Smooth muscle cell (in vitro differentiated cells): ENCODE results near the gene ABL2. TPM values are rescaled to one million over a fixed set of nuclear protein-coding genes. Genes with fewer than 3 reads are reported as not detected.

ENCODE experiments used
- DNase-seq: peaks from one replicate; lab custom pipeline; 2025; ENCODE audit not compliant: unreplicated experiment; lab: John Stamatoyannopoulos, UW
- H2AFZ ChIP-seq: fragments of 200-600 bp; sonication (generic); 2 replicates; pipeline ENCODE4 v1.6.0; 2016; ENCODE audit warnings: antibody characterized with exemption, low read depth, mild to moderate bottlenecking
- H3F3A ChIP-seq: fragments of 200-600 bp; sonication (generic); 2 replicates; pipeline ENCODE4 v1.6.0; 2017; ENCODE audit warnings: antibody characterized with exemption, low read depth
- H3K27ac ChIP-seq: fragments of 200-600 bp; sonication (generic); 2 replicates; pipeline ENCODE4 v1.5.1; 2016; ENCODE audit warnings: low read depth, mild to moderate bottlenecking
- H3K27me3 ChIP-seq: fragments of 200-600 bp; sonication (generic); 2 replicates; pipeline ENCODE4 v1.6.1; 2016; ENCODE audit warnings: low read depth, mild to moderate bottlenecking
- H3K36me3 ChIP-seq: fragments of 200-600 bp; sonication (generic); 2 replicates; pipeline ENCODE4 v1.5.1; 2016; ENCODE audit warnings: low read depth
- H3K4me1 ChIP-seq: fragments of 200-600 bp; sonication (generic); 2 replicates; pipeline ENCODE4 v1.5.1; 2016; ENCODE audit warnings: low read depth
- H3K4me2 ChIP-seq: fragments of 200-600 bp; sonication (generic); 2 replicates; pipeline ENCODE4 v1.6.0; 2016; ENCODE audit warnings: mild to moderate bottlenecking
- H3K4me3 ChIP-seq: fragments of 200-600 bp; sonication (generic); 2 replicates; pipeline ENCODE4 v1.5.1; 2016; ENCODE audit warnings: mild to moderate bottlenecking
- H3K79me2 ChIP-seq: fragments of 200-600 bp; sonication (generic); 2 replicates; pipeline ENCODE4 v1.6.0; 2016; ENCODE audit warnings: low read depth, mild to moderate bottlenecking
- H3K9ac ChIP-seq: fragments of 200-600 bp; sonication (generic); 2 replicates; pipeline ENCODE4 v1.6.0; 2016; ENCODE audit warnings: low read depth
- H3K9me3 ChIP-seq: fragments of 200-600 bp; sonication (generic); replicated peaks from 2 replicates; pipeline ENCODE4 v1.5.1; 2016; ENCODE audit warnings: low read depth
- H4K20me1 ChIP-seq: fragments of 200-600 bp; sonication (generic); 2 replicates; pipeline ENCODE4 v1.6.0; 2016; ENCODE audit warnings: low read depth
- CTCF ChIP-seq: fragments of 200-600 bp; sonication (generic); IDR thresholded peaks from 2 replicates; pipeline ENCODE4 v1.5.1; 2017; ENCODE audit warnings: borderline replicate concordance, mild to moderate bottlenecking, antibody characterized with exemption; ENCODE audit not compliant: insufficient read depth, poor library complexity, severe bottlenecking
- WGBS: methylation state at CpG from one replicate; pipeline ENCODE4 v1.1.7; 2016; ENCODE audit warnings: low lambda C conversion rate; 5-methylcytosine and 5-hydroxymethylcytosine counted together
- polyA plus RNA-seq: library from polyadenylated mRNA; unstranded; fragments of >200 nt; fragmentation: Nextera tagmentation; extraction: Ambion mirVana; gene quantifications from 2 replicates; pipeline ENCODE4 v1.2.1, GENCODE V29; 2016
- total RNA-seq: library from RNA; depleted of rRNA; stranded (reverse); fragments of >200 nt; gene quantifications from 2 replicates; pipeline ENCODE4 v1.2.3, GENCODE V29; 2014

ABL2 gene
- total and polyA plus RNA-seq, 2 experiments from 2014 or later: 16.5 to 56.5 TPM

GRCh38 chr1:179129702-179130473 lies 99.6 kb downstream of the ABL2 start:
- Histone ChIP-seq H3K9me3 (no peaks in the 10 kb centered on the region), H3K27me3 (no peaks in the 10 kb centered on the region), H2AFZ (no peak overlapping the region), H3K9ac (no peak overlapping the region), H4K20me1 (peaks cover 71% of the 10 kb centered on the region), H3K4me2 (peak overlapping the region; percentile 12), H3K79me2 (peaks cover 45% of the 10 kb centered on the region), H3F3A (peaks cover 3% of the 10 kb centered on the region), H3K36me3 (peaks cover 5% of the 10 kb centered on the region), H3K4me3 (no peak overlapping the region), H3K4me1 (no peaks in the 10 kb centered on the region), H3K27ac (peak overlapping the region; percentile 54)
- 94% methylated on average over 10 of the region's 10 CpGs for WGBS
- no peak for DNase-seq
- TF ChIP-seq CTCF: no peak

GRCh38 chr1:179128520-179128919 lies 101.0 kb downstream of the ABL2 start:
- peaks cover 5% of the 10 kb centered on the region for H3K36me3 ChIP-seq
- H3K4me2 ChIP-seq: no peak overlapping the region
- H3K9me3 ChIP-seq: no peaks in the 10 kb centered on the region
- H3K4me1 ChIP-seq: no peaks in the 10 kb centered on the region
- peaks cover 3% of the 10 kb centered on the region for H3F3A ChIP-seq
- H2AFZ ChIP-seq: no peak overlapping the region
- H4K20me1 ChIP-seq: peaks cover 64% of the 10 kb centered on the region
- H3K4me3 ChIP-seq: no peak overlapping the region
- H3K27ac ChIP-seq: peak overlapping the region; percentile 54
- no peak for DNase-seq
- WGBS: 95% methylated on average over 4 of the region's 4 CpGs
- H3K9ac ChIP-seq: no peak overlapping the region
- no peaks in the 10 kb centered on the region for H3K27me3 ChIP-seq
- no peak for TF ChIP-seq CTCF
- H3K79me2 ChIP-seq: peaks cover 40% of the 10 kb centered on the region

GRCh38 chr1:179127163-179127895 lies 102.1 kb downstream of the ABL2 start:
- H3K27ac ChIP-seq: peak overlapping the region; percentile 54
- no peaks in the 10 kb centered on the region for H3K9me3 ChIP-seq
- H3K4me2 ChIP-seq: peak overlapping the region; percentile 48
- DNase-seq: no peak
- peaks cover 5% of the 10 kb centered on the region for H3K36me3 ChIP-seq
- H3K27me3 ChIP-seq: no peaks in the 10 kb centered on the region
- H4K20me1 ChIP-seq: peaks cover 52% of the 10 kb centered on the region
- H3F3A ChIP-seq: peaks cover 3% of the 10 kb centered on the region
- no peak overlapping the region for H3K4me3 ChIP-seq
- no peak overlapping the region for H2AFZ ChIP-seq
- WGBS: 80% methylated on average over 5 of the region's 5 CpGs
- H3K79me2 ChIP-seq: peaks cover 36% of the 10 kb centered on the region
- H3K4me1 ChIP-seq: no peaks in the 10 kb centered on the region
- H3K9ac ChIP-seq: no peak overlapping the region
- TF ChIP-seq CTCF: no peak
